Erythroblast (primary cell): Measurements from ENCODE around the gene DEDD.

Source experiments
- GATA1 ChIP-seq: IDR thresholded peaks from 2 replicates; pipeline ENCODE4 v1.6.1; 2011; ENCODE audit warnings: low read depth, mild to moderate bottlenecking, control low read depth, low read length, moderate library complexity
- POLR2A ChIP-seq: IDR thresholded peaks from 2 replicates; pipeline ENCODE4 v1.6.1; 2011; ENCODE audit warnings: mild to moderate bottlenecking, low read length

DNA sequence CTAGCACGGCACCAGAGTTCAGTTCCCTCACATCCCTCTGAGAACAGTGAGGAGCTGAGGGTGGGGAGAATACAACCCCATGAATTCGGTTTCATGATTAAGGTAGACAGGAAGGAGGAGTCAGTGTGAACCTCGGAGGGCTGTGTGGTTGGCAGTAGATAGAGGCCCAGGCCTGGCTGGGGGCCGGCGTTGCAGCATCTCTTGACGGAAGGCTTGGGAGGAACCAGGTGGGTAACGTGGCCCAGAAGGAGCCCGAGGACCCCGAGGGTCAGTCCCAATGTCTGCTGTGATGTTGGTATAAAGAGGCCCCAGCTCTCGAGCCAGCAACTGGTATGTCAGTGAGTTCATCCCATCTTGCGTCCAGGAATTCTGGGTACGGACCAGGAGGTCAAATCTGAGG is 39.2 kb upstream of the DEDD start:
- TF ChIP-seq POLR2A (peak; percentile 6), GATA1 (no peak)
